A549 (cell line): ENCODE results near the gene MIA3. TPM values are rescaled to one million over a fixed set of nuclear protein-coding genes. Genes with fewer than 3 reads are reported as not detected.
"Not testable (repeated sequence)": the region's sequence is repeated elsewhere in the genome, so short reads cannot be mapped to it uniquely, and the experiment has no call there.

Experiments
- ATAC-seq, 2 experiments: fragments of 200-7000 bp in 1 of 2; fragments of >200 bp in 1 of 2; cut with Nextera tagmentation in 1 of 2; cut with Tn5 transposase in 1 of 2; 3 replicates each; pipeline versions ENCODE4 v1.8.0 to v1.9.1; 2018 to 2020; ENCODE audit warnings: mild to moderate bottlenecking in 1 of 2, moderate library complexity in 1 of 2
- CTCF ChIA-PET: fragments of 300-600 bp; sonication (Branson Sonifier 250); formaldehyde crosslinking; extraction: SDS; loops from one replicate; lab custom pipeline; 2021; ENCODE audit warnings: antibody characterized with exemption, inconsistent platforms; lab: Yijun Ruan, JAX
- POLR2A ChIA-PET: fragments of 350-600 bp; formaldehyde crosslinking; extraction: SDS; loops from one replicate; lab custom pipeline; 2021; ENCODE audit warnings: antibody characterized with exemption, inconsistent platforms; lab: Yijun Ruan, JAX
- DNase-seq, 2 experiments: peaks; one replicate each; pipeline versions ENCODE4 v3.0.0 to v3.0.0-alpha.2; 2011 to 2016; ENCODE audit warnings: low read depth in 1 of 2, low spot score in 1 of 2
- FAIRE-seq: peaks from 2 replicates; lab custom pipeline; 2011; peaks lifted over from hg19 to GRCh38; lab: Jason Lieb, UNC
- H3K27ac ChIP-seq, 2 experiments: fragments of >200 bp; sonication (Bioruptor Twin); formaldehyde crosslinking; 3 replicates each; pipeline ENCODE4 v1.5.1; 2016 to 2017
- H3K4me1 ChIP-seq: fragments of >200 bp; sonication (Bioruptor Twin); formaldehyde crosslinking; 3 replicates; pipeline ENCODE4 v1.6.1; 2016
- H3K4me2 ChIP-seq: fragments of >200 bp; sonication (Bioruptor Twin); formaldehyde crosslinking; 3 replicates; pipeline ENCODE4 v1.6.1; 2016
- H3K4me3 ChIP-seq: fragments of >200 bp; sonication (Bioruptor Twin); formaldehyde crosslinking; 3 replicates; pipeline ENCODE4 v1.5.1; 2016
- H3K9me3 ChIP-seq: fragments of >200 bp; sonication (Bioruptor Twin); formaldehyde crosslinking; 3 replicates; pipeline ENCODE4 v1.6.1; 2016
- BHLHE40 ChIP-seq: IDR thresholded peaks from 2 replicates; pipeline ENCODE4 v1.6.1; 2012; ENCODE audit warnings: low read depth, low read length, inconsistent platforms
- CBX2 ChIP-seq: fragments of 200-600 bp; sonication (generic); IDR thresholded peaks from 2 replicates; pipeline ENCODE4 v1.6.1; 2016; ENCODE audit warnings: low read depth, mild to moderate bottlenecking, borderline replicate concordance
- EHF ChIP-seq: fragments of 250-450 bp; sonication (Bioruptor Pico); IDR thresholded peaks from 2 replicates; pipeline ENCODE4 v1.5.0; 2020; ENCODE audit warnings: mild to moderate bottlenecking
- POLR2A ChIP-seq: IDR thresholded peaks from 2 replicates; pipeline ENCODE4 v1.6.1; 2012; ENCODE audit warnings: mild to moderate bottlenecking, low read length
- POLR2AphosphoS2 ChIP-seq: conservative IDR thresholded peaks from 2 replicates; pipeline ENCODE4 v1.6.1; 2012; ENCODE audit warnings: low read length, improper control_type of control experiment, inconsistent platforms
- RARB ChIP-seq: fragments of 250-450 bp; sonication (Bioruptor Pico); IDR thresholded peaks from 2 replicates; pipeline ENCODE4 v1.8.0; 2021; ENCODE audit warnings: mild to moderate bottlenecking, moderate library complexity
- RFX5 ChIP-seq: fragments of 450-650 bp; IDR thresholded peaks from 2 replicates; pipeline ENCODE4 v1.7.1; 2014; ENCODE audit warnings: antibody characterized with exemption, mild to moderate bottlenecking, moderate library complexity
- SREBF2 ChIP-seq: fragments of 450-650 bp; IDR thresholded peaks from 2 replicates; pipeline ENCODE4 v1.6.1; 2014; ENCODE audit warnings: mild to moderate bottlenecking, moderate library complexity
- ZSCAN20 ChIP-seq: fragments of 250-450 bp; sonication (Bioruptor Pico); IDR thresholded peaks from 2 replicates; pipeline ENCODE4 v1.8.0; 2022; ENCODE audit warnings: mild to moderate bottlenecking, moderate library complexity
- WGBS: methylation state at CpG from one replicate; pipeline ENCODE4 v1.1.6; 2017; ENCODE audit errors: missing lambda C conversion rate; 5-methylcytosine and 5-hydroxymethylcytosine counted together
- polyA plus RNA-seq, 4 experiments: library from polyadenylated mRNA; depleted of rRNA in 3 of 4; stranded (reverse); fragments of >200 nt; fragmentation: RNase III in 1 of 4; extraction: RNeasy Plus Mini Kit Qiagen cat#74134 plus additional on column Dnase treatment in 1 of 4; gene quantifications; 2 replicates in 3 of 4; 3 replicates in 1 of 4; pipeline ENCODE4 v1.2.3, GENCODE V29; 2011 to 2017
- TF ChIP-seq, protein P1 (sequence below): fragments of >200 bp; sonication (Bioruptor Twin); formaldehyde crosslinking; IDR thresholded peaks from 3 replicates; pipeline ENCODE4 v1.5.1; 2016
- TF ChIP-seq, protein P2 (sequence below): IDR thresholded peaks from 2 replicates; pipeline ENCODE4 v1.6.1; 2012
- TF ChIP-seq, protein P3 (sequence below): fragments of 150-350 bp; IDR thresholded peaks from 2 replicates; pipeline ENCODE4 v1.6.1; 2014; ENCODE audit warnings: low read depth, mild to moderate bottlenecking, low read length
- TF ChIP-seq, protein P4 (sequence below): fragments of 250-450 bp; sonication (Bioruptor Pico); IDR thresholded peaks from 2 replicates; pipeline ENCODE4 v1.5.0; 2021; ENCODE audit warnings: mild to moderate bottlenecking, moderate library complexity, borderline replicate concordance

Gene MIA3
- polyA plus RNA-seq, 2 of the 4 experiments (the other 2 are of a cell fraction), result 17.2 to 39.2 TPM

DNA sequence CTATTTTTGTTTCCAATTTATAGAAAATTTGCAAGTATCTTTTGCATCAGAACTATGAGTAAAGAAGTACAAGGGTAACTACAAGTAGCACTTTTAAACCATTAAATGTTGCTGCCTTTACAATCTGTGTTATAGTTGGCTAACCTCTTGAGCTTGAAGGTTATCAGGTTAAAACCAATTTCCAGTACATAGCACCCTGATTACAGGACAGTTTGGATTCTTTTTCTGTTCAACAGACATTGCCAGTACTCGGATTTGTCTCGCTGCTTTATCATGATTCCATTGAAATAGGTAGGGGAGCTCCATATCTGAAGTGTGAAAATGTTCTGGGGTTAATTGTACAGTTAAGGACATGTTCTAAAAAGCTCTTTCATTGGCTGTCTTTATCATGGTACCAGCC is 40.0 kb downstream of the MIA3 start:
- POLR2A ChIA-PET, result no interaction called here
- TF ChIP-seq EHF (CRISPR knock-in tag), result no peak
- TF ChIP-seq, protein P1, sequence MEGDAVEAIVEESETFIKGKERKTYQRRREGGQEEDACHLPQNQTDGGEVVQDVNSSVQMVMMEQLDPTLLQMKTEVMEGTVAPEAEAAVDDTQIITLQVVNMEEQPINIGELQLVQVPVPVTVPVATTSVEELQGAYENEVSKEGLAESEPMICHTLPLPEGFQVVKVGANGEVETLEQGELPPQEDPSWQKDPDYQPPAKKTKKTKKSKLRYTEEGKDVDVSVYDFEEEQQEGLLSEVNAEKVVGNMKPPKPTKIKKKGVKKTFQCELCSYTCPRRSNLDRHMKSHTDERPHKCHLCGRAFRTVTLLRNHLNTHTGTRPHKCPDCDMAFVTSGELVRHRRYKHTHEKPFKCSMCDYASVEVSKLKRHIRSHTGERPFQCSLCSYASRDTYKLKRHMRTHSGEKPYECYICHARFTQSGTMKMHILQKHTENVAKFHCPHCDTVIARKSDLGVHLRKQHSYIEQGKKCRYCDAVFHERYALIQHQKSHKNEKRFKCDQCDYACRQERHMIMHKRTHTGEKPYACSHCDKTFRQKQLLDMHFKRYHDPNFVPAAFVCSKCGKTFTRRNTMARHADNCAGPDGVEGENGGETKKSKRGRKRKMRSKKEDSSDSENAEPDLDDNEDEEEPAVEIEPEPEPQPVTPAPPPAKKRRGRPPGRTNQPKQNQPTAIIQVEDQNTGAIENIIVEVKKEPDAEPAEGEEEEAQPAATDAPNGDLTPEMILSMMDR, result no peak
- no peak for TF ChIP-seq SREBF2
- no peak overlapping the region for H3K27ac ChIP-seq
- ATAC-seq (no peak), FAIRE-seq (no peak), DNase-seq (no peak)
- H3K4me3 ChIP-seq, result no peak overlapping the region
- 91% methylated on average over 2 of the region's 2 CpGs for WGBS
- H3K4me1 ChIP-seq, result no peaks in the 10 kb centered on the region
- CTCF ChIA-PET, result no interaction called here
- no peaks in the 10 kb centered on the region for H3K9me3 ChIP-seq
- H3K4me2 ChIP-seq, result no peak overlapping the region

DNA sequence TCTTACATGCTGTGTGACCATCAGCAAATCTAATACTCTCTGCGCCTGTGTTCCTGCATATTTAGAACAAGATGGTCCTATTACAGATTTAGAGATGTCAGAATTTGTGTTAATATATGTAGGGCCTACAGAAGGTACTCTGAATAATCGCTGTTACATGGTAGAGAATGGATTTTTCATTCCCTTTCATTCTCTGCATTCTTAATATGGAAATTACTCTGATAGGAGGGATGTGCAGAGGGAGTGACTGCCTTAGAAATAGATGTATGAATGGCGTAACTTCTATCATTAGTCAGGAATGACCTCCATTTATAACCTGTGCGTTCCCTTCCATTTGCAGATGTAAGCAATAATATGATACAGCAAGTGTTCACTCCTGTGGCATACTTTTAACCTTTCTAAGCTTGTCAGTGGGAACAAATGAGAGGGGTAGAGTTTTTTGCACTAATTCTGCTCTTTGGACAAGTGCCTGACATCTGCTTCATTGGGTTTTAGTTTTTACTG is 45.6 kb downstream of the MIA3 start:
- Histone ChIP-seq H3K27ac (no peak overlapping the region), H3K4me3 (no peak overlapping the region), H3K9me3 (no peaks in the 10 kb centered on the region), H3K4me1 (no peaks in the 10 kb centered on the region), H3K4me2 (no peak overlapping the region)
- POLR2A ChIA-PET, result no interaction called here
- CTCF ChIA-PET, result no interaction called here
- FAIRE-seq (no peak), ATAC-seq (no peak), DNase-seq (no peak)
- TF ChIP-seq POLR2A (no peak), RFX5 (no peak), RARB (CRISPR knock-in tag) (no peak), BHLHE40 (no peak), CBX2 (no peak), EHF (CRISPR knock-in tag) (no peak), POLR2AphosphoS2 (no peak), ZSCAN20 (no peak)
- TF ChIP-seq, protein P2, sequence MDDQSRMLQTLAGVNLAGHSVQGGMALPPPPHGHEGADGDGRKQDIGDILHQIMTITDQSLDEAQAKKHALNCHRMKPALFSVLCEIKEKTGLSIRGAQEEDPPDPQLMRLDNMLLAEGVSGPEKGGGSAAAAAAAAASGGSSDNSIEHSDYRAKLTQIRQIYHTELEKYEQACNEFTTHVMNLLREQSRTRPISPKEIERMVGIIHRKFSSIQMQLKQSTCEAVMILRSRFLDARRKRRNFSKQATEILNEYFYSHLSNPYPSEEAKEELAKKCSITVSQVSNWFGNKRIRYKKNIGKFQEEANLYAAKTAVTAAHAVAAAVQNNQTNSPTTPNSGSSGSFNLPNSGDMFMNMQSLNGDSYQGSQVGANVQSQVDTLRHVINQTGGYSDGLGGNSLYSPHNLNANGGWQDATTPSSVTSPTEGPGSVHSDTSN, result no peak
- TF ChIP-seq, protein P3, sequence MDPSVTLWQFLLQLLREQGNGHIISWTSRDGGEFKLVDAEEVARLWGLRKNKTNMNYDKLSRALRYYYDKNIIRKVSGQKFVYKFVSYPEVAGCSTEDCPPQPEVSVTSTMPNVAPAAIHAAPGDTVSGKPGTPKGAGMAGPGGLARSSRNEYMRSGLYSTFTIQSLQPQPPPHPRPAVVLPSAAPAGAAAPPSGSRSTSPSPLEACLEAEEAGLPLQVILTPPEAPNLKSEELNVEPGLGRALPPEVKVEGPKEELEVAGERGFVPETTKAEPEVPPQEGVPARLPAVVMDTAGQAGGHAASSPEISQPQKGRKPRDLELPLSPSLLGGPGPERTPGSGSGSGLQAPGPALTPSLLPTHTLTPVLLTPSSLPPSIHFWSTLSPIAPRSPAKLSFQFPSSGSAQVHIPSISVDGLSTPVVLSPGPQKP, result no peak
- TF ChIP-seq, protein P4, sequence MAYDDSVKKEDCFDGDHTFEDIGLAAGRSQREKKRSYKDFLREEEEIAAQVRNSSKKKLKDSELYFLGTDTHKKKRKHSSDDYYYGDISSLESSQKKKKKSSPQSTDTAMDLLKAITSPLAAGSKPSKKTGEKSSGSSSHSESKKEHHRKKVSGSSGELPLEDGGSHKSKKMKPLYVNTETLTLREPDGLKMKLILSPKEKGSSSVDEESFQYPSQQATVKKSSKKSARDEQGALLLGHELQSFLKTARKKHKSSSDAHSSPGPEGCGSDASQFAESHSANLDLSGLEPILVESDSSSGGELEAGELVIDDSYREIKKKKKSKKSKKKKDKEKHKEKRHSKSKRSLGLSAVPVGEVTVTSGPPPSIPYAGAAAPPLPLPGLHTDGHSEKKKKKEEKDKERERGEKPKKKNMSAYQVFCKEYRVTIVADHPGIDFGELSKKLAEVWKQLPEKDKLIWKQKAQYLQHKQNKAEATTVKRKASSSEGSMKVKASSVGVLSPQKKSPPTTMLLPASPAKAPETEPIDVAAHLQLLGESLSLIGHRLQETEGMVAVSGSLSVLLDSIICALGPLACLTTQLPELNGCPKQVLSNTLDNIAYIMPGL, result no peak
- WGBS, result 89% methylated on average over 4 of the region's 4 CpGs

DNA sequence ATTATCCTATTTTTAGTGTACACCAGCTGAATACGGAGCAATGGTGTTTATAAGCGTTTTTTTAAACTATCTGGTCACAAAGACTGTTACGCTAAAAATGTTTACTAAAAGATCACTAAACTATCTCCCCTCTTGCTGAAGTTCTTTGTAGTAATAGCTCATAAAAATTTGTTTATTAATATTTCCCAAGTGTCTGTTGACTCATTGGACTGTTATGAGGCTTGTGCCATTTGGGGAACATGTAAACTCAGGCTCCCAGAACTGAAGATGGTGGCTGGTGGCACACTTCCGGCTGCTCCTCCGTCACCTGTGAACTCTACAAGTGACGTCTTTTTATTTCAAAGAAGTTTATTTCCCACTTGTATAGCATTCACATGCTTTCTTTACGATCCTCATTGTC is 48.1 kb downstream of the MIA3 start:
- FAIRE-seq, result no peak
- DNase-seq, result no peak
- H3K4me3 ChIP-seq, result no peak overlapping the region
- POLR2A ChIA-PET, result no interaction called here
- CTCF ChIA-PET, result no interaction called here
- ATAC-seq, result no peak
- no peaks in the 10 kb centered on the region for H3K4me1 ChIP-seq
- 90% methylated on average over 7 of the region's 7 CpGs for WGBS
- TF ChIP-seq, protein P4, result no peak
- H3K4me2 ChIP-seq, result no peak overlapping the region
- no peaks in the 10 kb centered on the region for H3K9me3 ChIP-seq
- no peak overlapping the region for H3K27ac ChIP-seq

DNA sequence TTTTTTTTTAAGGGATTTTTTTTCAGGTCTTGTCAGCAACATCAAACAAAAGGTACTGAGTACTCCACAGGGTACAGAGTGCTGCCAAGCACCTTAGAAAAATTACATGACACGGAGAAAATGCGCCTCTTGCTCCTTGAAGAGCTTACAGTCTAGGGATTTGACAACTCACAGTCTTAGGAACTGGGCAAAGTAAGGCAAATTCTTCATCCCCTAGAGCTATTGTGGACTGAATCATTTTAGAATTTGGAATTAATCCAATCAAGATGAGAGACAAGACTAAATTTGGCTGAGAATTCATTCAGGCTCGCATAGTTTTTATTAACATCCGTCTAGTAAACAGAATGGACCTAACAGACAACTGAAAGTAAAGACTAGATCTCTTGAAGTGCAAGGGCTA is 50.3 kb downstream of the MIA3 start:
- H3K4me2 ChIP-seq, POLR2A ChIA-PET, H3K27ac ChIP-seq, H3K9me3 ChIP-seq, CTCF ChIA-PET, H3K4me3 ChIP-seq, DNase-seq, ATAC-seq, FAIRE-seq, H3K4me1 ChIP-seq: not testable (repeated sequence)
- no CpG with 5 or more reads among the region's 4 CpGs for WGBS

DNA sequence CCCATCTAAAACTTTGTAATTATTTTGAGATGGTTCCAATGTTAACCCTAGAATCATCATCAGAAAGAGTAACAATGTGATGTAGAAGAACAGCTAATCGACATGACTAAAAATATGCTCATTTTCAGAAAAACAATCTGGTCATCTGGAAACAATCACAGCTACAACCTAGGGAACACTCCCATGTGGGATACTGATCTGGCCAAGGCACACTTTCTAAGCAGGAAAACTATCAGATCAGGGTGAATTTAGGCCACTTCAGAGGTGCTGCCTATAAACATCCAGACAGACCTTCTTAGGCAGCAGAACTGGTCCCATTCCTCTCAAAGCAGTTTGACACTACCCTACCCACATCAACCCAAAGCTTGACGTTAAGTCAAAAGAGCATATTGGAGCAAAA is 51.2 kb downstream of the MIA3 start:
- H3K4me1 ChIP-seq, POLR2A ChIA-PET, ATAC-seq, FAIRE-seq, CTCF ChIA-PET, H3K27ac ChIP-seq, H3K9me3 ChIP-seq, H3K4me2 ChIP-seq, H3K4me3 ChIP-seq, DNase-seq: not testable (repeated sequence)
- WGBS, result 90% methylated on average over 1 of the region's 2 CpGs
